Measurements from ENCODE around the gene ADAMTS2.

DNA sequence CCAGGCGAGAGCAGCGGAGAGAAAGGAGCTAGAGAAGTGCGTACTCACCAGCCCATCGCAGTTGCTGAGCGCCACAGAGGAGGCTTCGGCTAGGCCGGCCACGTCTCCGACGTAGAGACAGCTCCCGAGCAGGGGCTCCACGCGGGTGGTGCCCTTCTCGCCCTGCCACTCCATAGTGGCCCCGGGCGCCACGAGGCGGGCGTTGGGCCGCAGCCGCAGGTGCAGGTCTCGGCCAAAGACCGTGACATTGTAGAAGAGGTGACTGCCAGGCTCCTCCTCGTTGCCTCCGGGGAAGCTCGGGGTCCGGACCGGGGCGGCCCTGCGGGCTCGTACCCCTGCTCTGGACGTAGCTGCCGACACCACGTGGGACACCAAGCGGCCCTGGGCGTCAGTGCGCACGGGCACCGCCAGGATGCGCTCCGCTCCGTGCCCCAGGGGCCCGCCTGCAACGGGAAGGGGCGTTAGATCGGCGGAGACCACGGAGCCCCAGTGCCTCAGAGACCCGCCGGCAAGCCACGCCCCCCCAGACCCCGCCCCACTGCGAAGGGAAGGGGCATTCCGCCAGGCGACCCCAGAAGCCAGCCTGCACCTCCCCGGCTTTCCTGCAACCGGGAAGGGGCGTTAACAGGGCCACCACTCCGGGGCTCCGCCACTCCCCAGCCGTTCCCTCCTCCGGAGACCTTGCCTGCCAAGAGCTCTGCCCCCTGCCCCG is 1.4 kb downstream of the ADAMTS2 start:
- TF ChIP-seq, protein P1, sequence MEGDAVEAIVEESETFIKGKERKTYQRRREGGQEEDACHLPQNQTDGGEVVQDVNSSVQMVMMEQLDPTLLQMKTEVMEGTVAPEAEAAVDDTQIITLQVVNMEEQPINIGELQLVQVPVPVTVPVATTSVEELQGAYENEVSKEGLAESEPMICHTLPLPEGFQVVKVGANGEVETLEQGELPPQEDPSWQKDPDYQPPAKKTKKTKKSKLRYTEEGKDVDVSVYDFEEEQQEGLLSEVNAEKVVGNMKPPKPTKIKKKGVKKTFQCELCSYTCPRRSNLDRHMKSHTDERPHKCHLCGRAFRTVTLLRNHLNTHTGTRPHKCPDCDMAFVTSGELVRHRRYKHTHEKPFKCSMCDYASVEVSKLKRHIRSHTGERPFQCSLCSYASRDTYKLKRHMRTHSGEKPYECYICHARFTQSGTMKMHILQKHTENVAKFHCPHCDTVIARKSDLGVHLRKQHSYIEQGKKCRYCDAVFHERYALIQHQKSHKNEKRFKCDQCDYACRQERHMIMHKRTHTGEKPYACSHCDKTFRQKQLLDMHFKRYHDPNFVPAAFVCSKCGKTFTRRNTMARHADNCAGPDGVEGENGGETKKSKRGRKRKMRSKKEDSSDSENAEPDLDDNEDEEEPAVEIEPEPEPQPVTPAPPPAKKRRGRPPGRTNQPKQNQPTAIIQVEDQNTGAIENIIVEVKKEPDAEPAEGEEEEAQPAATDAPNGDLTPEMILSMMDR (conservative IDR thresholded peaks at IDR 0.05), result no peak
- no peak for TF ChIP-seq ZFX (IDR thresholded peaks at IDR 0.05)
